Skeletal muscle tissue (tissue), 4 donors: ENCODE measurements around the gene MRPL39. TPM values are rescaled to one million over a fixed set of nuclear protein-coding genes. Genes with fewer than 3 reads are reported as not detected.

Experiments
- H3K27ac ChIP-seq: one replicate; pipeline ENCODE4 v1.7.0; 2013; ENCODE audit warnings: mild to moderate bottlenecking, low read depth, low read length, inconsistent platforms
- H3K27me3 ChIP-seq, 3 donors: one replicate each; pipeline ENCODE4 v1.7.0; 2013; ENCODE audit warnings: low read length in 3 of 3; ENCODE audit not compliant: control insufficient read depth in 3 of 3, insufficient read depth in 3 of 3
- H3K36me3 ChIP-seq, 3 donors: one replicate each; pipeline ENCODE4 v1.7.0; 2013; ENCODE audit warnings: low read length in 3 of 3; ENCODE audit not compliant: control insufficient read depth in 3 of 3, insufficient read depth in 3 of 3
- H3K4me1 ChIP-seq, 3 donors: one replicate each; pipeline ENCODE4 v1.7.0; 2013; ENCODE audit warnings: low read length in 3 of 3, mild to moderate bottlenecking in 3 of 3; ENCODE audit not compliant: control insufficient read depth in 3 of 3, insufficient read depth in 3 of 3
- H3K4me3 ChIP-seq, 3 donors: one replicate each; pipeline ENCODE4 v1.7.0; 2013; ENCODE audit warnings: low read length in 3 of 3
- H3K9ac ChIP-seq, 3 donors: one replicate each; pipeline ENCODE4 v1.7.0; 2013; ENCODE audit warnings: low read length in 3 of 3, mild to moderate bottlenecking in 3 of 3, moderate library complexity in 2 of 3, low read depth in 1 of 3
- H3K9me3 ChIP-seq, 3 donors: one replicate each; pipeline ENCODE4 v1.7.0; 2013; ENCODE audit warnings: low read length in 3 of 3; ENCODE audit not compliant: control insufficient read depth in 3 of 3
- total RNA-seq: library from RNA; depleted of rRNA; stranded (reverse); fragments of >200 nt; gene quantifications from one replicate; pipeline ENCODE4 v1.2.3, GENCODE V29; 2014
- donor health status: Osteomylitis.

MRPL39 gene
- total RNA-seq, 1 donor from 2014 or later: 33.4 TPM

GRCh38 chr21:25582888-25583287 lies 24.4 kb downstream of the MRPL39 start:
- no peak overlapping the region for H3K9ac ChIP-seq
- H3K27me3 ChIP-seq: no peaks in the 10 kb centered on the region
- H3K4me3 ChIP-seq: no peak overlapping the region
- no peak overlapping the region for H3K27ac ChIP-seq
- H3K36me3 ChIP-seq: peaks cover 0 to 12% (median 12%) of the 10 kb centered on the region in 3 donors
- no peaks in the 10 kb centered on the region for H3K4me1 ChIP-seq
- no peaks in the 10 kb centered on the region for H3K9me3 ChIP-seq

- no peak overlapping the region for H3K9ac ChIP-seq
- peaks cover 0 to 12% (median 10%) of the 10 kb centered on the region in 3 donors for H3K36me3 ChIP-seq
- H3K27me3 ChIP-seq: no peaks in the 10 kb centered on the region
- no peaks in the 10 kb centered on the region for H3K9me3 ChIP-seq
- H3K4me1 ChIP-seq: no peaks in the 10 kb centered on the region
- no peak overlapping the region for H3K27ac ChIP-seq
- H3K4me3 ChIP-seq: no peak overlapping the region
These were observed 25.0 kb downstream of the MRPL39 start for GRCh38 chr21:25582164-25582790.

- Histone ChIP-seq H3K4me1 (no peaks in the 10 kb centered on the region), H3K9ac (no peak overlapping the region), H3K27ac (no peak overlapping the region), H3K36me3 (peaks cover 0 to 9% (median 6%) of the 10 kb centered on the region in 3 donors), H3K27me3 (no peaks in the 10 kb centered on the region), H3K9me3 (no peaks in the 10 kb centered on the region), H3K4me3 (no peak overlapping the region)
These were observed 25.7 kb downstream of the MRPL39 start for GRCh38 chr21:25581582-25581981.

GRCh38 chr21:25580912-25581260 lies 26.4 kb downstream of the MRPL39 start:
- Histone ChIP-seq H3K4me3 (no peak overlapping the region), H3K27me3 (no peaks in the 10 kb centered on the region), H3K9ac (no peak overlapping the region), H3K27ac (no peak overlapping the region), H3K9me3 (no peaks in the 10 kb centered on the region), H3K36me3 (peaks cover 0 to 5% (median 3%) of the 10 kb centered on the region in 3 donors), H3K4me1 (no peaks in the 10 kb centered on the region)

- Histone ChIP-seq H3K9ac (no peak overlapping the region), H3K4me1 (no peaks in the 10 kb centered on the region), H3K36me3 (peaks cover 0 to 3% (median 0%) of the 10 kb centered on the region in 3 donors), H3K9me3 (no peaks in the 10 kb centered on the region), H3K27ac (no peak overlapping the region), H3K27me3 (no peaks in the 10 kb centered on the region), H3K4me3 (no peak overlapping the region)
These were observed 27.9 kb downstream of the MRPL39 start for GRCh38 chr21:25579226-25580013.

- no peak overlapping the region for H3K27ac ChIP-seq
- H3K9me3 ChIP-seq: no peaks in the 10 kb centered on the region
- H3K4me3 ChIP-seq: no peak overlapping the region
- H3K4me1 ChIP-seq: no peaks in the 10 kb centered on the region
- no peaks in the 10 kb centered on the region for H3K27me3 ChIP-seq
- H3K9ac ChIP-seq: no peak overlapping the region
- H3K36me3 ChIP-seq: peaks cover 0 to 3% (median 0%) of the 10 kb centered on the region in 3 donors
These were observed 29.0 kb downstream of the MRPL39 start for GRCh38 chr21:25578056-25578961.

GRCh38 chr21:25577424-25578055 lies 29.7 kb downstream of the MRPL39 start:
- Histone ChIP-seq H3K36me3 (peaks cover 0 to 3% (median 0%) of the 10 kb centered on the region in 3 donors), H3K9me3 (no peaks in the 10 kb centered on the region), H3K27ac (no peak overlapping the region), H3K9ac (no peak overlapping the region), H3K27me3 (no peaks in the 10 kb centered on the region), H3K4me1 (no peaks in the 10 kb centered on the region), H3K4me3 (no peak overlapping the region)

- no peaks in the 10 kb centered on the region for H3K27me3 ChIP-seq
- no peaks in the 10 kb centered on the region for H3K4me1 ChIP-seq
- H3K27ac ChIP-seq: no peak overlapping the region
- H3K4me3 ChIP-seq: no peak overlapping the region
- H3K9ac ChIP-seq: no peak overlapping the region
- H3K9me3 ChIP-seq: no peaks in the 10 kb centered on the region
- peaks cover 0 to 3% (median 0%) of the 10 kb centered on the region in 3 donors for H3K36me3 ChIP-seq
These were observed 33.7 kb downstream of the MRPL39 start for GRCh38 chr21:25573409-25574206.

GRCh38 chr21:25572861-25573310 lies 34.4 kb downstream of the MRPL39 start:
- Histone ChIP-seq H3K27ac (no peak overlapping the region), H3K27me3 (no peaks in the 10 kb centered on the region), H3K36me3 (no peaks in the 10 kb centered on the region), H3K9me3 (no peaks in the 10 kb centered on the region), H3K9ac (no peak overlapping the region), H3K4me3 (no peak overlapping the region), H3K4me1 (peaks cover 0 to under 1% (median 0%) of the 10 kb centered on the region in 3 donors)
